GM18505 (cell line): ENCODE measurements around the gene SLC25A24.

Experiments used
- ATAC-seq: cut with Tn5 transposase; IDR thresholded peaks from one replicate; pipeline ENCODE4 v1.9.1; 2021; ENCODE audit not compliant: unreplicated experiment
- POLR2A ChIP-seq: IDR thresholded peaks from 4 replicates; pipeline ENCODE4 v1.6.1; 2011; ENCODE audit warnings: borderline replicate concordance; ENCODE audit not compliant: insufficient read depth, insufficient read length; ENCODE audit errors: extremely low read depth

SLC25A24 gene

GRCh38 chr1:108117945-108118902, 81.9 kb downstream of the SLC25A24 start:
- no peak for TF ChIP-seq POLR2A
- ATAC-seq: no peak

DNA sequence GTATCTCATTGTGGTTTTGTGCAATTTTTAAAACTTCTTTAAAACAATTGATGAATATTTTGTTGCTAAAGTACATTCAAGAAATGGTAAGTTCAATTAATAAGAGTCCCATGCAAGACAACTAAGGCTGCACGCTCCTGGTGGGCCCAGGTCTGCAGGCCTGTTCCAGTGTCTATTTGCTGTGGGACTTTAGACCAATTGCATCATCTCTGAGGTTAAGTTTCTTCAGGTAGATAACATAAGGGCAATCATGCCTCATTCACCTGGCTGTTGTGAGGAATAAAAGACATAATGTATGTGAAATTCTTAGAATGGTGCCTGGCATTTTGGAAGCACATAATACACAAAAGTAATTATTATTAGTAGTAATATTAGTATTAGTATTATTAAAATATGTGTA, 82.9 kb downstream of the SLC25A24 start:
- TF ChIP-seq POLR2A: no peak

GRCh38 chr1:108114033-108114599, 86.0 kb downstream of the SLC25A24 start:
- no peak for TF ChIP-seq POLR2A
- no peak for ATAC-seq

More for the DNA sequence above, 82.9 kb downstream of the SLC25A24 start:
- no peak for ATAC-seq

- TF ChIP-seq POLR2A: no peak
- ATAC-seq: no peak
Observed at GRCh38 chr1:108113496-108113895, 86.6 kb downstream of the SLC25A24 start.

DNA sequence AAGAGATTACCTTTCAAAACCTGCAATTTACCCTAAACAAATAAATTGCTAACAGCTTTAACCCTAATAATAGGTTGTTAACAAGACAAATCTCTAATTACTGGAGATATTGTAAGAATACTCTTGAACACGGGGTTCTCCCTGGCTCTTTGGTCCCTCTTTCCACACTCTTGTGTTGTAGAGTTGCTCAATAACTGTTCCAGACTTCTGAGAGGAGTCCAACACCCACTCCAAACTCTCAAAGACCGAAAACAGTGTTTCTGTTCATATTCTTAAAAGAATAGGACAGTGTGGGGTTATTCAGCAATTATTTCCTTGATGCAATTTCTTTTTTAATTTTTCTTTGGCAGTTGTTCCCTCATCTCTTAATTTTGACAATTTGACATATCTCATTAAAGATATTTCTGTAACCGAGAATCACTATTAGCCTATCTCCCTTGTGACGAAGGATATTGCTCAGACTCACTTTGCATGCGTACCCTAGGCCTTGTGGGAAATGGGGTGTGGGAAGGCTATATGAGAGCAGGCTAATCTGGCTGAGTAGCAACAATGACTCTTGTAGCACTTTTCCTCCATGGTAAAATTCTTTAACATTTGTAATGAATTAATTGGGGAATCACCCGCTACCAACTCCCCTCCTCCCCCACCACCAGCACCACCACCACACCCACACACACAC, 90.7 kb downstream of the SLC25A24 start:
- ATAC-seq: no peak
- no peak for TF ChIP-seq POLR2A

- ATAC-seq: no peak
- no peak for TF ChIP-seq POLR2A
Observed at GRCh38 chr1:108108119-108108518, 92.0 kb downstream of the SLC25A24 start.

DNA sequence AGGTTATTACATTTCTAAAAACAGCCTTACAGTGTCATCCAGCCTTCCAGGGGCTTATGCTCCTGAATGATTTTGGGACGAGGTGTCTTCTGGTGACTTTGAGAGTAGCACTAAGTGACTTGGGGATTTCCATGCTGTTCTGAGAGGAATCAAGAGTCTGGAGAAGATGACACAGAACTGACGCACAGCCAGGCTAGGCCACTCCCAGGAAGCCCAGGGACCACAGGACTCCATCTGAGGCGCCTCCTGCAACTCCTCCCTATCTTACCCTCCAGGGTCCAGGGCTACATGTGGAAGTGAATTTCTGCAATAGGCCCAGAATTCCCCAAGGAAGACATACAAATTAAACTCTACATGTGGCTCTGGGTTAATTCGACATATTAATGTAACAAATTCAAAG, 92.5 kb downstream of the SLC25A24 start:
- TF ChIP-seq POLR2A: no peak
- ATAC-seq: no peak

GRCh38 chr1:108106775-108107174, 93.4 kb downstream of the SLC25A24 start:
- TF ChIP-seq POLR2A: no peak
- no peak for ATAC-seq

DNA sequence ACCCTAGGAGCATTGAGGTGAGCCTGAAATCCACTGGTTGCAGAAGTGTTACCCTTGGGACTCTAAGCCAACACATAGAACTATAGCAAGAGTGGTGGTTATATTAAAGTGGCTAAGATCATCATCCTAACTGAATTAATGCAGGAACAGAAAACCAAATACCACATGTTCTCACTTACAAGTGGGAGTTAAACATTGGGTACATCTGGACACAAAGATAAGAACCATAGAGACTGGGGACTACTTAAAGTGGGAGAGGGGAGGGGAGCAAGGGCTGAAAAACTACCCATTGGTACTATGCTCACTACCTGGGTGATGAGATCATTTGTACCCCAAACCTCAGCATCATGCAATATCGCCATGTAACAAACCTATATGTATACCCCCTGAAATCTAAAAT, 100.0 kb downstream of the SLC25A24 start:
- no peak for TF ChIP-seq POLR2A
- ATAC-seq: no peak

DNA sequence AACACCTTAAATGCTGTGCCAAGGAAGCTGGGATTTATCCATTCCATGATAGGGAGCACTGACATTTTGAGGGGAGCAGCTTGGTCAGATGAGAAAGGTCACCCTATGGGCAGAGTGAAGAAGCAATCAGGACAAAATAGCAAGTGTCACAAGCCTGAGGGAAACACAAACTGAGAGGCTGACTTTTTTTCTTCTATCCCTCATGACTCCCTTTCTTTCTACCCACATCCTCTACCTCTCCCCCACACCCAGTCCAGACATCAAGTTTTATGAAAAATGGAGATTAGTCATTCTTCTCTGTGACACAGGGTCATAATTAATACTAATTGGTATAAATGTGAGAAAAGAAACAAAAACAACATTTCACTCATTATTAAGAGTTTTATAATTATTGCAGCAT, 103.1 kb downstream of the SLC25A24 start:
- ATAC-seq: no peak
- TF ChIP-seq POLR2A: no peak

- ATAC-seq: no peak
- TF ChIP-seq POLR2A: no peak
Observed at GRCh38 chr1:108096089-108096488, 104.1 kb downstream of the SLC25A24 start.

- no peak for ATAC-seq
- TF ChIP-seq POLR2A: no peak
Observed at GRCh38 chr1:108089477-108089876, 110.7 kb downstream of the SLC25A24 start.

GRCh38 chr1:108085628-108086027, 114.5 kb downstream of the SLC25A24 start:
- ATAC-seq: no peak
- no peak for TF ChIP-seq POLR2A

DNA sequence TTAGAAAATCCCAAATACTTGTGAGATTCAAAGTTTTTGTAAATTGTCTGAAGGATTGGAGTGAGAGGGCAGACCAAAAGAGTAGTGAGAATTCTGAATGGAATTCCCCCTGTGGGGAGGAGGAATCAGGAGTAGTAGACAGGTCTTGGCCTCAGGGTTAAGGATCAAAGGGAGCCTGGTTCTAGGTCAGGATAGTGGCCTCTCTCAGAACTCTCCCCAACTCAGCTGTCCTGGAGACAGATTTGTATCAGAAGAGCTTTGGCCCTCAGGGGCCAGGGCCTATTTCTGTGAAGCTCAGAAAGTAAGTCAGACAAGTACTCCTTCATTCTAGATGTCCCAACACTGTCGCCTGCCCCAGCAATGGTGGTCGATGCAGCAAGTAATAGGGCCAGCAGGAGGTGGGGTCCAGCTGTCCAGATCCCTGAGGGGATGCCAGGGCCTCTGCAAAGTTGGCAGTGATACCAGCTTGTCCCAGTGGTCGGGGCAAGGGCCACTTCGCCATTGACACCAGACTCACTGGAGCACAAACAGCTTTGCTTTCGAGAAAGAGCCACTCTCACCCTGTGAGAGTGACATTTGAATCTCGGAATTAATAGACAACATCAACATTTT, 115.2 kb downstream of the SLC25A24 start:
- no peak for ATAC-seq
- no peak for TF ChIP-seq POLR2A
